SK-N-SH (cell line): ENCODE results near the gene CCDC106. TPM values are rescaled to one million over a fixed set of nuclear protein-coding genes. Genes with fewer than 3 reads are reported as not detected.

Experiments
- CTCF ChIA-PET: fragments of 300-600, 350-600 bp; formaldehyde crosslinking; extraction: SDS; loops from one replicate; lab custom pipeline; 2021; lab: Yijun Ruan, JAX
- POLR2A ChIA-PET: fragments of 350-600 bp; sonication (Branson Sonifier 250); formaldehyde crosslinking; extraction: SDS; loops from one replicate; lab custom pipeline; 2020; ENCODE audit warnings: antibody characterized with exemption, inconsistent platforms; lab: Yijun Ruan, JAX
- DNase-seq: peaks from one replicate; pipeline ENCODE4 v3.0.0; 2012
- H2AFZ ChIP-seq: fragments of 200-600 bp; sonication (generic); 2 replicates; pipeline ENCODE4 v1.8.1; 2016; ENCODE audit warnings: antibody characterized with exemption, mild to moderate bottlenecking, low read depth
- H3F3A ChIP-seq: fragments of 200-600 bp; sonication (generic); replicated peaks from 2 replicates; pipeline ENCODE3; 2016; ENCODE audit warnings: antibody characterized with exemption, mild to moderate bottlenecking; ENCODE audit not compliant: insufficient read depth
- H3K27ac ChIP-seq, 2 experiments: fragments of 200-500 bp in 1 of 2; fragments of 200-600 bp in 1 of 2; sonication (Bioruptor generic) in 1 of 2; sonication (generic), shearing (Covaris generic) in 1 of 2; 2 replicates each; pipeline versions ENCODE4 v1.5.1 to v1.6.1; 2014 to 2016; ENCODE audit warnings: low read depth in 2 of 2, inconsistent platforms in 1 of 2, low read length in 1 of 2, mild to moderate bottlenecking in 1 of 2, mixed read lengths in 1 of 2
- H3K27me3 ChIP-seq: fragments of 200-600 bp; sonication (generic), shearing (Covaris generic); 2 replicates; pipeline ENCODE4 v1.6.1; 2016; ENCODE audit warnings: mixed run types; ENCODE audit not compliant: insufficient read depth
- H3K36me3 ChIP-seq, 2 experiments: fragments of 200-500 bp in 1 of 2; fragments of 200-600 bp in 1 of 2; sonication (Bioruptor generic) in 1 of 2; sonication (generic) in 1 of 2; replicated peaks in 1 of 2; 2 replicates each; pipeline versions ENCODE3 to v1.5.1; 2014 to 2016; ENCODE audit warnings: low read length in 1 of 2, mild to moderate bottlenecking in 1 of 2; ENCODE audit not compliant: insufficient read depth in 2 of 2, control insufficient read depth in 1 of 2
- H3K4me1 ChIP-seq, 2 experiments: fragments of 200-500 bp in 1 of 2; fragments of 200-600 bp in 1 of 2; sonication (Bioruptor generic) in 1 of 2; sonication (generic), shearing (Covaris generic) in 1 of 2; 2 replicates each; pipeline versions ENCODE4 v1.5.1 to v1.6.1; 2014 to 2016; ENCODE audit warnings: low read depth in 1 of 2, low read length in 1 of 2, mixed run types in 1 of 2; ENCODE audit not compliant: insufficient read depth in 2 of 2, control insufficient read depth in 1 of 2
- H3K4me2 ChIP-seq: fragments of 200-600 bp; sonication (generic), shearing (Covaris generic); 2 replicates; pipeline ENCODE4 v1.6.1; 2017; ENCODE audit warnings: mixed run types
- H3K4me3 ChIP-seq, 2 experiments: fragments of 200-500 bp in 1 of 2; fragments of 200-600 bp in 1 of 2; sonication (Bioruptor generic) in 1 of 2; sonication (generic), shearing (Covaris generic) in 1 of 2; 2 replicates each; pipeline versions ENCODE4 v1.5.1 to v1.8.1; 2014 to 2016; ENCODE audit warnings: low read depth in 2 of 2, inconsistent platforms in 1 of 2, low read length in 1 of 2, mild to moderate bottlenecking in 1 of 2, mixed read lengths in 1 of 2, moderate library complexity in 1 of 2
- H3K79me2 ChIP-seq: fragments of 200-600 bp; sonication (generic); 2 replicates; pipeline ENCODE4 v1.8.1; 2017; ENCODE audit warnings: mild to moderate bottlenecking; ENCODE audit not compliant: insufficient read depth
- H3K9ac ChIP-seq: fragments of 200-600 bp; sonication (generic); 2 replicates; pipeline ENCODE4 v1.6.1; 2017; ENCODE audit warnings: mixed run types
- H3K9me2 ChIP-seq: fragments of 200-600 bp; sonication (generic); 2 replicates; pipeline ENCODE4 v1.6.1; 2017; ENCODE audit warnings: mixed run types
- H3K9me3 ChIP-seq: fragments of 200-600 bp; sonication (generic); 2 replicates; pipeline ENCODE4 v1.6.1; 2017; ENCODE audit warnings: mixed run types, mild to moderate bottlenecking, moderate library complexity
- H4K20me1 ChIP-seq: fragments of 200-600 bp; sonication (generic); 2 replicates; pipeline ENCODE4 v1.6.1; 2017; ENCODE audit warnings: mild to moderate bottlenecking, mixed run types; ENCODE audit not compliant: insufficient read depth
- FOSL2 ChIP-seq: IDR thresholded peaks from 2 replicates; pipeline ENCODE4 v1.4.0; 2012; ENCODE audit warnings: low read depth, mild to moderate bottlenecking, moderate library complexity, borderline replicate concordance
- FOXM1 ChIP-seq: IDR thresholded peaks from 2 replicates; pipeline ENCODE4 v1.4.0; 2012; ENCODE audit warnings: low read depth, mild to moderate bottlenecking
- JUND ChIP-seq: IDR thresholded peaks from 2 replicates; pipeline ENCODE4 v1.4.0; 2012
- NFIC ChIP-seq: IDR thresholded peaks from 2 replicates; pipeline ENCODE4 v1.4.0; 2012; ENCODE audit warnings: borderline replicate concordance
- RAD21 ChIP-seq: IDR thresholded peaks from 2 replicates; pipeline ENCODE4 v1.6.1; 2012; ENCODE audit warnings: mild to moderate bottlenecking, low read length
- RCOR1 ChIP-seq: fragments of 150-350 bp; IDR thresholded peaks from 2 replicates; pipeline ENCODE4 v1.6.1; 2017; ENCODE audit warnings: antibody characterized with exemption, low read length
- RXRA ChIP-seq: IDR thresholded peaks from 2 replicates; pipeline ENCODE4 v1.4.0; 2012; ENCODE audit warnings: low read depth, mild to moderate bottlenecking, borderline replicate concordance
- SIN3A ChIP-seq: IDR thresholded peaks from 2 replicates; pipeline ENCODE4 v1.6.1; 2012; ENCODE audit warnings: low read depth, mild to moderate bottlenecking, low read length, moderate library complexity, borderline replicate concordance
- TAF1 ChIP-seq: IDR thresholded peaks from 2 replicates; pipeline ENCODE4 v1.6.1; 2012; ENCODE audit warnings: low read depth, mild to moderate bottlenecking, low read length, moderate library complexity, borderline replicate concordance
- TCF12 ChIP-seq: IDR thresholded peaks from 2 replicates; pipeline ENCODE4 v1.4.0; 2012
- TEAD4 ChIP-seq: IDR thresholded peaks from 2 replicates; pipeline ENCODE4 v1.4.0; 2012; ENCODE audit warnings: mild to moderate bottlenecking, borderline replicate concordance; ENCODE audit not compliant: insufficient read depth
- YY1 ChIP-seq: IDR thresholded peaks from 2 replicates; pipeline ENCODE4 v1.4.0; 2012; ENCODE audit warnings: low read depth, mild to moderate bottlenecking
- WGBS: methylation state at CpG from one replicate; pipeline ENCODE4 v1.1.6; 2017; ENCODE audit warnings: low lambda C conversion rate; 5-methylcytosine and 5-hydroxymethylcytosine counted together
- polyA plus RNA-seq, 3 experiments: library from polyadenylated mRNA; depleted of rRNA; stranded (reverse); fragments of >200 nt; gene quantifications; 2 replicates each; pipeline ENCODE4 v1.2.3, GENCODE V29; 2012
- TF ChIP-seq, protein P1 (sequence below): IDR thresholded peaks from 2 replicates; pipeline ENCODE4 v1.4.0; 2012; ENCODE audit warnings: low read depth, borderline replicate concordance
- TF ChIP-seq, protein P2 (sequence below): fragments of 150-350 bp; IDR thresholded peaks from 2 replicates; pipeline ENCODE4 v1.6.1; 2017; ENCODE audit warnings: antibody characterized with exemption, low read length, low read depth, borderline replicate concordance
- TF ChIP-seq, protein P3 (sequence below): IDR thresholded peaks from 2 replicates; pipeline ENCODE4 v1.4.0; 2012; ENCODE audit warnings: low read depth, borderline replicate concordance
- TF ChIP-seq, protein P4 (sequence below): fragments of 200-600 bp; sonication (generic); IDR thresholded peaks from 2 replicates; pipeline ENCODE4 v1.6.1; 2017; ENCODE audit warnings: antibody characterized with exemption, mild to moderate bottlenecking, moderate library complexity
- TF ChIP-seq, protein P5 (sequence below): fragments of 150-350 bp; IDR thresholded peaks from 2 replicates; pipeline ENCODE4 v1.6.1; 2016; ENCODE audit warnings: mild to moderate bottlenecking, low read depth, low read length

CCDC106 gene
- polyA plus RNA-seq, 1 of the 3 experiments (the other 2 are of a cell fraction): 27.1 TPM

DNA sequence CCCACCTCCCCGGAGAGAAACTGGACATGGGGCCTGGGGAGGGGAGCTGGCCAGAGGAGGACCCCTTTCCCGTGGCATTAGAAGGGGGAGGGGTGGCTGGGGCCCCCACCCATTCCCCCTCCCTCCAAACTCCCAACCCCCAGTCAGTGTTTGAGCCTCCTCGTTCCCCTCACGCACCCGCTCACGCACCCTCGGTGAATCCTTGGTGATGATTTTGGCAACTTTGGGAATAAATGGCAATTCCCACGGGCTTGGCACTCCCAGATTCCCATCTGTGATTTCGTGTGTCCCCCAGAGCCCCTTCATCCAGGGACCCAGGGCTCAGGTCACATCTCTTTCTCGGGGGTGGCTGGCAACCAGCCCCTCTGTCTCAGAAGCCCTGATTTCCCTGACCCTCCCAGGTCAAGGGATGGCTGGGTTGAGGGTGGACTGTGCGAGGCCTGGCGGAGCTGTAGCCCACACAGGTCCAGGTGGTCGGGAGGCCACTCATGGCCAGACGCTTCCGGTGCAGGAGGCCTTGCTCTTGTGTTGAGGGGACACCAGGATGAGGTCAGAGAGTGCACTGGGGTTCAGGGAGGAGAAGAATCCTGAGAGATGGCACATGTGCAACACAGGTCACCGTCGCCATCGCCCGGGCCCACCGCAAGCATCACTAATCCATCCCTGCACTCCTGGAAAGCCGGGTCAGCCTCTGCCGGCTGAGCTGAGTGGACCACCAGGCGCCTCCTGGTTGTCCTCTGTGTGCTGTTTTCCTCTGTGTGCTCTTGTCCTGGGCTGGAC, 47.7 kb downstream of the CCDC106 start:
- Histone ChIP-seq H3K9ac (no peak overlapping the region), H3K4me2 (no peak overlapping the region), H3K27ac (no peak overlapping the region), H3K27me3 (no peaks in the 10 kb centered on the region), H2AFZ (no peak overlapping the region), H3K4me1 (no peaks in the 10 kb centered on the region; a peak in 1 of 4 replicates), H3K9me2 (no peaks in the 10 kb centered on the region), H3K36me3 (peaks cover 0 to 66% of the 10 kb centered on the region in 2 experiments), H3F3A (no peaks in the 10 kb centered on the region), H4K20me1 (no peaks in the 10 kb centered on the region), H3K9me3 (no peaks in the 10 kb centered on the region), H3K4me3 (no peak overlapping the region), H3K79me2 (no peaks in the 10 kb centered on the region)
- TF ChIP-seq JUND: no peak
- no peak for TF ChIP-seq RXRA
- ChIA-PET POLR2A (no interaction called here), CTCF (interaction anchor here (1.2 kb wide), 2 partner anchors 8 to 9 kb away, joined by 3 to 4 read pairs; no protein-coding TSS in a partner anchor)
- 92% methylated on average over 21 of the region's 23 CpGs for WGBS
- DNase-seq: no peak

DNA sequence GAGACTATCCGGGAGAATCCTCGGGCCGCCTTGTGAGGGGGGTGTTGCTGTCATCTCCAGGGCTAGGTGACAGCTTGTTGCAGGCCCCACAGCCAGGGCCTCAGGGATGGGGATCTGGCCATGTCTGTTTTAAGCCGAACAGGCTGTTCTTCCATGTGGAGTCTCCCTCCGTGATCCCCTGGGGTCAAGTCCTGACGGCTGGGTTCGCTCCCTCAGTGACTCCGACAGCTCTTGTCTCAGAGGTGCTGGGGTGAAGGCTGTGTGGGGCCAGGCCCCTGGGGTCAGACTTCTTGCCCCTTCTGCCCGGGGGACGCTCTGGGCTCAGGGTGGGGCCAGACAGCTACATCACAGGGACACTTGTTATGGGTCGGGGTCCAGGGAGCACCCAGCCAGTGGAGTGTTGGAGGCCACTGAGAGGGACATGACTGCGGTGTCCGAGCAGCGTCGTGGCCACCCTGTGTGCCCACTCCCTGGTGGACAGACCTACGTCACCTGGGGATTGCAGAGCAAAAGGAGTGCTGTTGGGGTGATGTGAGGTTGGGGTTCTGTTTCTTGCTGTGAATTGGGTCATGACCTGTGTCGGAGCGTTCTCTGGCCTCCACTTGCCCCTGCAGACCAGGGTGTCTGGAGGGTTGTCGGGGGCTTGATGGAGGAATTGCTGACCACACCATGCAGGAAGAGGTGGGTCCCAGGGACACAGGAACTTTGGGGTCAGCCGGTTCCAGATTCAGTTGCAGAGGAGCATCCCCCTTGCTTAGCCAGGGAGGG, 48.5 kb downstream of the CCDC106 start:
- 99% methylated on average over 14 of the region's 20 CpGs for WGBS
- POLR2A ChIA-PET: no interaction called here
- no peak for DNase-seq
- Histone ChIP-seq H3K4me1 (no peaks in the 10 kb centered on the region; a peak in 1 of 4 replicates), H3K9ac (no peak overlapping the region), H3K4me2 (no peak overlapping the region), H3K4me3 (no peak overlapping the region), H2AFZ (no peak overlapping the region), H3K27ac (no peak overlapping the region), H4K20me1 (no peaks in the 10 kb centered on the region), H3F3A (no peaks in the 10 kb centered on the region), H3K79me2 (no peaks in the 10 kb centered on the region), H3K27me3 (no peaks in the 10 kb centered on the region), H3K36me3 (peaks cover 0 to 61% of the 10 kb centered on the region in 2 experiments), H3K9me2 (no peaks in the 10 kb centered on the region), H3K9me3 (no peaks in the 10 kb centered on the region)
- CTCF ChIA-PET: interaction anchor here (1.2 kb wide), 1 partner anchor 8 kb away, joined by 3 read pairs; no protein-coding TSS in a partner anchor
- TF ChIP-seq, protein P1, sequence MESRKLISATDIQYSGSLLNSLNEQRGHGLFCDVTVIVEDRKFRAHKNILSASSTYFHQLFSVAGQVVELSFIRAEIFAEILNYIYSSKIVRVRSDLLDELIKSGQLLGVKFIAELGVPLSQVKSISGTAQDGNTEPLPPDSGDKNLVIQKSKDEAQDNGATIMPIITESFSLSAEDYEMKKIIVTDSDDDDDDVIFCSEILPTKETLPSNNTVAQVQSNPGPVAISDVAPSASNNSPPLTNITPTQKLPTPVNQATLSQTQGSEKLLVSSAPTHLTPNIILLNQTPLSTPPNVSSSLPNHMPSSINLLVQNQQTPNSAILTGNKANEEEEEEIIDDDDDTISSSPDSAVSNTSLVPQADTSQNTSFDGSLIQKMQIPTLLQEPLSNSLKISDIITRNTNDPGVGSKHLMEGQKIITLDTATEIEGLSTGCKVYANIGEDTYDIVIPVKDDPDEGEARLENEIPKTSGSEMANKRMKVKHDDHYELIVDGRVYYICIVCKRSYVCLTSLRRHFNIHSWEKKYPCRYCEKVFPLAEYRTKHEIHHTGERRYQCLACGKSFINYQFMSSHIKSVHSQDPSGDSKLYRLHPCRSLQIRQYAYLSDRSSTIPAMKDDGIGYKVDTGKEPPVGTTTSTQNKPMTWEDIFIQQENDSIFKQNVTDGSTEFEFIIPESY: no peak
- no peak for TF ChIP-seq RCOR1
- TF ChIP-seq FOSL2: no peak
- TF ChIP-seq TEAD4: no peak
- TF ChIP-seq FOXM1: no peak
- TF ChIP-seq, protein P2, sequence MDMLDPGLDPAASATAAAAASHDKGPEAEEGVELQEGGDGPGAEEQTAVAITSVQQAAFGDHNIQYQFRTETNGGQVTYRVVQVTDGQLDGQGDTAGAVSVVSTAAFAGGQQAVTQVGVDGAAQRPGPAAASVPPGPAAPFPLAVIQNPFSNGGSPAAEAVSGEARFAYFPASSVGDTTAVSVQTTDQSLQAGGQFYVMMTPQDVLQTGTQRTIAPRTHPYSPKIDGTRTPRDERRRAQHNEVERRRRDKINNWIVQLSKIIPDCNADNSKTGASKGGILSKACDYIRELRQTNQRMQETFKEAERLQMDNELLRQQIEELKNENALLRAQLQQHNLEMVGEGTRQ: no peak
- TF ChIP-seq TCF12: no peak
- no peak for TF ChIP-seq NFIC
- no peak for TF ChIP-seq RAD21
- TF ChIP-seq, protein P3, sequence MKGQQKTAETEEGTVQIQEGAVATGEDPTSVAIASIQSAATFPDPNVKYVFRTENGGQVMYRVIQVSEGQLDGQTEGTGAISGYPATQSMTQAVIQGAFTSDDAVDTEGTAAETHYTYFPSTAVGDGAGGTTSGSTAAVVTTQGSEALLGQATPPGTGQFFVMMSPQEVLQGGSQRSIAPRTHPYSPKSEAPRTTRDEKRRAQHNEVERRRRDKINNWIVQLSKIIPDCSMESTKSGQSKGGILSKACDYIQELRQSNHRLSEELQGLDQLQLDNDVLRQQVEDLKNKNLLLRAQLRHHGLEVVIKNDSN: no peak
- no peak for TF ChIP-seq TAF1
- TF ChIP-seq, protein P4, sequence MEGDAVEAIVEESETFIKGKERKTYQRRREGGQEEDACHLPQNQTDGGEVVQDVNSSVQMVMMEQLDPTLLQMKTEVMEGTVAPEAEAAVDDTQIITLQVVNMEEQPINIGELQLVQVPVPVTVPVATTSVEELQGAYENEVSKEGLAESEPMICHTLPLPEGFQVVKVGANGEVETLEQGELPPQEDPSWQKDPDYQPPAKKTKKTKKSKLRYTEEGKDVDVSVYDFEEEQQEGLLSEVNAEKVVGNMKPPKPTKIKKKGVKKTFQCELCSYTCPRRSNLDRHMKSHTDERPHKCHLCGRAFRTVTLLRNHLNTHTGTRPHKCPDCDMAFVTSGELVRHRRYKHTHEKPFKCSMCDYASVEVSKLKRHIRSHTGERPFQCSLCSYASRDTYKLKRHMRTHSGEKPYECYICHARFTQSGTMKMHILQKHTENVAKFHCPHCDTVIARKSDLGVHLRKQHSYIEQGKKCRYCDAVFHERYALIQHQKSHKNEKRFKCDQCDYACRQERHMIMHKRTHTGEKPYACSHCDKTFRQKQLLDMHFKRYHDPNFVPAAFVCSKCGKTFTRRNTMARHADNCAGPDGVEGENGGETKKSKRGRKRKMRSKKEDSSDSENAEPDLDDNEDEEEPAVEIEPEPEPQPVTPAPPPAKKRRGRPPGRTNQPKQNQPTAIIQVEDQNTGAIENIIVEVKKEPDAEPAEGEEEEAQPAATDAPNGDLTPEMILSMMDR: no peak
- no peak for TF ChIP-seq SIN3A
- no peak for TF ChIP-seq YY1
- TF ChIP-seq, protein P5, sequence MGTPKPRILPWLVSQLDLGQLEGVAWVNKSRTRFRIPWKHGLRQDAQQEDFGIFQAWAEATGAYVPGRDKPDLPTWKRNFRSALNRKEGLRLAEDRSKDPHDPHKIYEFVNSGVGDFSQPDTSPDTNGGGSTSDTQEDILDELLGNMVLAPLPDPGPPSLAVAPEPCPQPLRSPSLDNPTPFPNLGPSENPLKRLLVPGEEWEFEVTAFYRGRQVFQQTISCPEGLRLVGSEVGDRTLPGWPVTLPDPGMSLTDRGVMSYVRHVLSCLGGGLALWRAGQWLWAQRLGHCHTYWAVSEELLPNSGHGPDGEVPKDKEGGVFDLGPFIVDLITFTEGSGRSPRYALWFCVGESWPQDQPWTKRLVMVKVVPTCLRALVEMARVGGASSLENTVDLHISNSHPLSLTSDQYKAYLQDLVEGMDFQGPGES: no peak
